ENCODE results near the gene GRM5.

Gene GRM5

GRCh38 chr11:88522624-88523385, 543.0 kb downstream of the GRM5 start:
- no peak for TF ChIP-seq CTCF (IDR thresholded peaks at IDR 0.05)

GRCh38 chr11:88521799-88522201, 544.0 kb downstream of the GRM5 start:
- no peak for TF ChIP-seq CTCF (IDR thresholded peaks at IDR 0.05)

GRCh38 chr11:88521399-88521798, 544.4 kb downstream of the GRM5 start:
- no peak for TF ChIP-seq CTCF (IDR thresholded peaks at IDR 0.05)

- no peak for TF ChIP-seq CTCF (IDR thresholded peaks at IDR 0.05)
Measured at GRCh38 chr11:88520391-88520790, 545.4 kb downstream of the GRM5 start.

GRCh38 chr11:88515002-88515401, 550.8 kb downstream of the GRM5 start:
- no peak for TF ChIP-seq CTCF (IDR thresholded peaks at IDR 0.05)

- no peak for TF ChIP-seq CTCF (IDR thresholded peaks at IDR 0.05)
Measured at GRCh38 chr11:88511006-88511405, 554.8 kb downstream of the GRM5 start.

GRCh38 chr11:88508759-88509581, 556.8 kb downstream of the GRM5 start:
- no peak for TF ChIP-seq CTCF (IDR thresholded peaks at IDR 0.05)

All from LNCAP (cell line).